IPS-11a (cell line): ENCODE results near the gene STX10.

ENCODE experiments used
- H3K4me3 ChIP-seq: one replicate; pipeline ENCODE4 v1.5.1; 2013; ENCODE audit warnings: low read depth, low read length, control low read depth

The STX10 gene

GRCh38 chr19:13165162-13165997, 15.2 kb upstream of the STX10 start:
- H3K4me3 ChIP-seq = no peak overlapping the region

DNA sequence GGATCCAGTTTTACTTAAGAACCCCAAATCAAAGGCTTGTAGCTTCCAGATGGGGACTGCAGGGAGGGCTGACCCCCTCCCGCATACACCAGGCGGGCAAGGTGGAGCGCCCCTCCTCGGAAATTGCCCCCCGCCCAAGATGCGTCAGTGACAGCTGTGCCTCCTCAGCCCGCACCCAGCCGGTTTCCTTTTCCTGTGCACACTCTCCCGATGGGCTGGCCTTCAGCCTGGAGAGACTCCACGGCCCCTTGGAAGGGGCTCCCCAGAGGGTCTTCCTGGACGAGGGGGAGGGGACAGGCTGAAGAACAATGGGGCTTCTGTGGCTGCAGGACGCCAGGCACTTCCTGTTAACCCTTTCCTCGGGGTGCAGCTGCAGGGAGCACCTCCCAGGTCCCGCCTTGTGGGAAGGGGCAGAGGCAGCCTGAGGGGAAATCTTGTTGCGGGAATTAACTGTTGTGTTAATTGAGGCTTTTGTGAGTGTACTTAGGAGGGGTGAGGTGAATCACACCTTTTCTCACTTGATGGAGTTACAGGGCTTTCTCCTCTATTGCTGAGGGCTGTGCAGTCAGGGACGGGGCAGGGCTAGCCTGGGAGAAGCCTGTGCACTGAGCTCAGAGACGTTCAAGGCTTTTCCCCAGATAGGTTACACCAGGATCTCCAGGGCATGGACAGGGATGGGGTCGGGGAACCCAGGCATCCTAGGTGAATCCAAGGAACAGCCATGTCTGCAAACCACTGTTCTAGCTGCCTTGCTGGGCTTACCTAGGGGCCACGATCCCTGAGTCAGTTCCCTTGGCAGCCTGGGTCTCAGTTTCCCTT, 14.4 kb upstream of the STX10 start:
- H3K4me3 ChIP-seq = peak overlapping the region; percentile 2

- peak overlapping the region; percentile 43 for H3K4me3 ChIP-seq
Measured at GRCh38 chr19:13163609-13164342, 13.6 kb upstream of the STX10 start.

DNA sequence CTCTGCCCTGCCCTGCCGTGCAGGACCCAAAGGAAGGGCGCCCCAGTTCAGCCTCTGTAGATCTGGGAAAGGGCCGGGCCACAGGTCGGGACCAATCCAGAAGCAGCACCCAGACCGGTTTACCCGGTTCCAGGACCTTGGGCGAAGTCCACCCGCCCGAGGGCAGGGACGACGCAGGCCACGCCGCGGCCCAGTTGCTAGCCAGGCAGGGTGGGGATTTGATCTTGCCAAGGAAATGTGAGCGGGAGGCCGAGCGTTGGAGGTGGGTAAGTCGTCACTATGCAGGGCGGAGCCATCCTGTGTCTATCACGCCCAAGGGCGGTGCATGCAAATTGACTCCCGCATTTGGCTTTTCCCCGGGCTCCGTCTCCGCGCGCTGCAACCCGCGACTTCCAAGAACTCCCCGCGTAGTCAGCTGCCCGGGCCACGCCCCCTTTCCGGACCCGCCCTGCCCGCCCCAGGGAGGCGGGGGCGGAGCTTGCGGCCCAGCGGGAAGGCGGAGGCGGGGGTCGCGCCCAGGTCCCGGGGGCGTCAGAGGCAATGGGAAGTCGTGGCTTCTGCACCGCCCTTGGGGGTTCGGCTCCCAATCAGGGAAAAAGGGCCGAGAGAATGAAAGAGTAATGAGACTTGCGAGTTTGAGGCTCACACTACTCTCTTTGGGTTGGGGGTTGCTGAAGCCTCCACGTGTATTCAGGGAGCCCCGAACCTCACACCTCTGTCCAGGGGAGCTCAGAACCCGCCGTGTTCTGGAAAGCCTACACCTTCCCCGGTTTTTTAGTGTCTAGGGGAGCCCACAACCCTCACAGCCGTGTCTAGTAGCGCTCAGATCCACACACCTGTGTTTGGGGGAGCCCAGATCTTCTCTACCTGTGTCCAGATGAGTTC, 12.8 kb upstream of the STX10 start:
- H3K4me3 ChIP-seq = peak overlapping the region; percentile 43

GRCh38 chr19:13160557-13160956, 10.4 kb upstream of the STX10 start:
- no peak overlapping the region for H3K4me3 ChIP-seq

- no peak overlapping the region for H3K4me3 ChIP-seq
Measured at GRCh38 chr19:13159713-13160112, 9.5 kb upstream of the STX10 start.

DNA sequence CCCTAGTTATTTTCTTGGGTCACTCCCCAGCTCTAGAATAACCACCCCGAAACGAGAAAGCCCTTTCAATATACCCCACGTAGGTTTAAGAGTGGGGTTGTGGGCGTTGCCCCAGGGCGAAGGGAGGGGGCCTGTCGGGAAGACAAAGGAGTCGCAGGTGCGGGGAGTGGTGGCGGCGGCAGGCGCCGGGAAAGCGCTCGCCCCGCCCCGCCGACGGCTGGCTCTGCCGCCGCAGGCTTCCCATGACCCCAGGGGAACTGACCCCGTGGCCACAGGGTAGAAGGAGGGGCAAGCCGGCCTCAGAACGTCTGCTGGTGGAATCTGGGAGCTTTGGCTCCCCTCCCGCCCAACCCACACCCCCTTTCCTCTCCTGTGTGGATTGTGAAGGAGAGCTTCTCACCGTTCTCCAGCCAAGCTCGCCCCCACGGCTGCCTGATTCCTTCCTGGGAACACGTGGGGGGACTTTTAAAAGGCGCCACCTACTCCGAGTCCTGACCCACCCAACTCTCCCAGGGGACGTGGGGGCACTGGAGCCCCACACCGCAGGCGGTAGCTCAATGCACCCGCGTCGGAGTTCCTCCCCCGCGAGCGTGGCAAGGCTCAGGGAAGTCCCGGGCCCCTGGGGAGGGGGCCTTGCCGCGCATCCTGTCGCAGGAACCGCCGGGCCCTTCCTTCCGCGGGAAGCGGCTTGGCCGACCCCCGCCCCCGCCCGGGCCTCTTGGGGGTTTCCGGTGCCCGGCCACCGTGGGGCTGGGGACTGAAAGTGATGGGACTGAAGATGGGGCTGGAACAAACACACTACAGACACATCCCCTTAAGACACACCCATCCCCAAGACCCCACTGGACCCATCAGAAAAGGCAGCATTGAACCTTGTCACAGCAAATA, 5.5 kb upstream of the STX10 start:
- peak overlapping the region; percentile 97 for H3K4me3 ChIP-seq

- peak overlapping the region; percentile 97 for H3K4me3 ChIP-seq
Measured at GRCh38 chr19:13154911-13155471, 4.8 kb upstream of the STX10 start.

- H3K4me3 ChIP-seq = peak overlapping the region; percentile 97
Measured at GRCh38 chr19:13154241-13154778, 4.1 kb upstream of the STX10 start.

- H3K4me3 ChIP-seq = peak overlapping the region; percentile 97
Measured at GRCh38 chr19:13153569-13154240, 3.5 kb upstream of the STX10 start.

- peak overlapping the region; percentile 97 for H3K4me3 ChIP-seq
Measured at GRCh38 chr19:13152974-13153568, 2.9 kb upstream of the STX10 start.

DNA sequence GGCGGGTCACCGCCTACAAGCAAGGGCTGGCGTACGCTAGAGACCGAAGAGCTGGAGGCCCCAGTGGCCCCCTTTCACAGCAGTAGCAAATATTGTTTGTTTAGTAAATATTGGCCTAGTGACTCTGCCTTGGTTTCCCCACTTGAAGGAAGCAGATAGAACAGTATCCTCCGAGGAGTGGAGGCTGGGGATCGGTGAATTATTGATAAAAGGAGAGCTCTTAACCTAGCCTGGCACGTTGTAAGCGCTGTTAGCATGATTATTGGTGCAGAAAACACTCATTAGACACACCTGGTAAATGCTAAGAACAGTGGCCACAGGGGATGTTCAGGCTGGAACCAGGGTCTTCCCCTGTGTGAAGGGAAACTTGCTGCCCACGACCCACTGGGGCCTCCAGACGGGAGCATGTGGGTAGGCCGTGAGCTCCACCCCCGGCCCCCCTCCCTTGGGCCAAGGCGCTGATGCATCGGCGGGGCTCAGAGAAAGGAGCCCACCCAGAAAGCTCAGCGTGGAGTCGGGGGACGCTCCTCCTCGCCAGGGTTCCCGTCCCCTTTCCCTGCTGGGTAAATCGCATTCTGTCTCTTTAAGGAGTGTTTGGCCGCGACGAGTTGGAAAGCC, 2.3 kb upstream of the STX10 start:
- peak overlapping the region; percentile 97 for H3K4me3 ChIP-seq

DNA sequence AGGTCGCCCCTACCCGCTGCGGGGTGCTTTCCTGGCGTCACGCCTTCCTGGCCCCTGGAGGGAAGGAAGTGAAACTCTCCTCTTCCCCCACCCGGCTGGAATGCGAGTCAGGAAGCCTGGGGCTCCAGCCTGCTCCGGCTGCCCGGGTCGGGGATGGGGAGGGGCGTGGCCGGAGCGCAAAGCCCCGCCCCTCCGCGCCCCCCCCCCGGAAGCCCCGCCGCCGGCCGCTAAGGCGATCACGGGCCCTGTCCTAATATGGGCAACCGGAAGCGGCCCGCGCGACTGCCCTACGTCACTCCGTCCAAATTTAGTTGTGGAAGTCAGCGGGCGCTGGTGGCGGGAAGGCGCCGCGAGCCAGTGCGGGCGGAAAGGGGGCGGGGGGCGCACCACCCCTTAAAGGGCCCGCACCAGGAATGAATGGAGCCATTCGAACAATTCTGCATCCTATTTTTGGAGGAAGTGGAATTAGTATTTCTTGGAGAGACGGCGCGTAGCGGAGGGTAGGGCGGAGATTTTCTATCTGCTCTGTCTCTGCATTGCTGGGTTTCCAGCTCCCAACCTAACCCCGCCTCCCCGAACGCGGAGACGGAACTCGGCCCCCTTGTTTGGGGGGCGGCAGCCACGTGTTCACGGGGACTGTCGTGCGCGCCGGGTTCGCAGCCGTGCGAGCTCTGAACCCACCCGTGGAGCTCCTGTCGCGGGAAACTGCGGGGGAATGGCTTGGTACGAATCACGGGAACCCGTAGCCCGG, 1.6 kb upstream of the STX10 start:
- H3K4me3 ChIP-seq = peak overlapping the region; percentile 97

- peak overlapping the region; percentile 94 for H3K4me3 ChIP-seq
Measured at GRCh38 chr19:13150931-13151604, 893 bp upstream of the STX10 start.

DNA sequence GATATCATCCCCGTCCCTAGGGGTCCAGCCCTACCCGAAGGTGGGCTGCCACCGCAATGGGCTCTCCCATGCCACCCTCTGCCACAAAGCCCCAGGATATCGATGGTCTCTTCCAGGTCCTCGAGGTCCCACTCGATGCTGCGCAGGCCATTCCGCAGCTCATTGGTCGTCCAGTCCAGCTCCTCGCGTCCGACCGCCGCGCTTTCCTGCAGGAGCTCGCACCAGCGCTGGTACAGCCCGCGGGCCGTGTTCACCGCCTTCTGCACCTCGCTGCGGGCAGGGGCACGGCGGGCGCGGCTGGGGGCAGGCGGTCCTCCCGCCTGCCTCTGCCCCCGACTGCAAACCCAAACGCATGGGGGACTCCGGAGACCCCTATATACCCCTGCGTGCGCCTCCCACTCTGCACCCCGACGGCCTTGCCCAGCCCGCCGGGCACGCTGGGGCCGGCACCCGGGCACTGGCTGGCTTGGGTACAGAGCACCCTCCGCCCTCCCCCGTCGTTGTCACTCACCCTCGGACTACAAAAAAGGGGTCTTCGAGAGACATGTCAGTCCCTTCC, 468 bp downstream of the STX10 start:
- peak overlapping the region; percentile 94 for H3K4me3 ChIP-seq

DNA sequence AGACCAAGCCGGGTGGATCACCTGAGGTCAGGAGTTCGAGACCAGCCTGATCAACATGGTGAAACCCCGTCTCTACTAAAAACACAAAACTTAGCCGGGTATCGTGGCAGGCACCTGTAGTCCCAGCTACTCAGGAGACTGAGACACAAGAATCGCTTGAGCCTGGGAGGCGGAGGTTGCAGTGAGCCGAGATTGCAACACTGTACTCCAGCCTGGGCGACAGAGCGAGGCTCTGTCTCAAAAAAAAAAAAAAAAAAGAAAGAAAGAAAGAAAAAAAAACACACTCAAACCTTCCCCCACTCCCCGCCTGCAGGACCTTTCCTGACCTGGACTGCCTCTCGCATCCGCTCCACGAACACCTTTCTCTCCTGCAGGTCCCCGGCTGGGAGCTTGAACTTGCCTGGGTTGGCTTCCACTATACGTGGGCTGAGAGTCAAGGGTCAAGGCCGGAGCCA, 975 bp downstream of the STX10 start:
- peak overlapping the region; percentile 94 for H3K4me3 ChIP-seq
